Esophagus squamous epithelium (tissue), 4 donors: Measurements from ENCODE around the gene GPR12.

ENCODE experiments used
- POLR2A ChIP-seq, 4 donors: fragments of 450-650 bp; IDR thresholded peaks; one replicate each; pipeline ENCODE4 v1.6.1; 2017; ENCODE audit warnings: antibody characterized with exemption in 4 of 4, mild to moderate bottlenecking in 4 of 4, moderate library complexity in 3 of 4
- TF ChIP-seq, protein P1 (sequence below), 6 experiments: fragments of 450-650 bp in 4 of 6; fragments of 200-600 bp in 2 of 6; sonication (generic) in 2 of 6; IDR thresholded peaks; one replicate each; pipeline ENCODE4 v1.5.1; 2016 to 2019; ENCODE audit warnings: antibody characterized with exemption in 6 of 6, mild to moderate bottlenecking in 4 of 6, moderate library complexity in 4 of 6

DNA sequence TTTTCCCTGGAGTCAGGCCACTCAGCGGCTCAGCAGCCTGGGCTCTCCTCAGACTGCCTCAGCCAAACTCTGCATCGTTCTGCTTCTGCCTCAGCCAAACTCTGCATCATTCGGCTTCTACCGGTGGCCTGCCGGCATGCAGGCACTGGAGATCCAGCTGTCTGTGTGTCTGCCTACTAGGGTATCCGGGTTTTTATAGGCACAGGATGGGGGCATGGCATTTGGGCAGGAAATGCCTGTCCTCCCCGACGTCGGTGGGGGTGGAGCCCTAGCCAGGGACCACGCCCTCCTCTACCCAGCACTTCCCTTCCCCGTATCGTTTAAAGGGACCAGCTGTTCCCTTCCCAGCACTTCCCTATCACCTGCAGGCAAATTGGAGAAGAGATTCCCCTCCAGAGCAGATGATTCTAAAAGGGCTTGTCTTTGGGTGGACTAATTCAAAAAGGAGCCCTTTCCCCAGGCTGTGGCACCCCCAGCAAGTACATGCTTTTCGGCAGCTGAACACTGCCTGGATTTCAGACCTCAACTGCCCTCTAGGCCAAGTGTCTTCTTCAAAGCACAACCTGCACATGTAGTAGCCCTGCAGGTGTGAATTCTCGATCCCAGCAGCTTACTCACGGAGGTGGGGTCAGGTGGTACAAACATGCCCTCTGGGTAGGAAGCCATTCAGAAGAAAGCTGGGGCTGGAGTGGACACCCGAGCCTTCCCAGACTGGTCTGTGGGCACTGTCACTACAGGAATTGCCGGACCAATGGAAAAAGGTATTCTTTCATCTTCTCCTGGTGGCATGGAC is 25.4 kb upstream of the GPR12 start:
- TF ChIP-seq, protein P1, sequence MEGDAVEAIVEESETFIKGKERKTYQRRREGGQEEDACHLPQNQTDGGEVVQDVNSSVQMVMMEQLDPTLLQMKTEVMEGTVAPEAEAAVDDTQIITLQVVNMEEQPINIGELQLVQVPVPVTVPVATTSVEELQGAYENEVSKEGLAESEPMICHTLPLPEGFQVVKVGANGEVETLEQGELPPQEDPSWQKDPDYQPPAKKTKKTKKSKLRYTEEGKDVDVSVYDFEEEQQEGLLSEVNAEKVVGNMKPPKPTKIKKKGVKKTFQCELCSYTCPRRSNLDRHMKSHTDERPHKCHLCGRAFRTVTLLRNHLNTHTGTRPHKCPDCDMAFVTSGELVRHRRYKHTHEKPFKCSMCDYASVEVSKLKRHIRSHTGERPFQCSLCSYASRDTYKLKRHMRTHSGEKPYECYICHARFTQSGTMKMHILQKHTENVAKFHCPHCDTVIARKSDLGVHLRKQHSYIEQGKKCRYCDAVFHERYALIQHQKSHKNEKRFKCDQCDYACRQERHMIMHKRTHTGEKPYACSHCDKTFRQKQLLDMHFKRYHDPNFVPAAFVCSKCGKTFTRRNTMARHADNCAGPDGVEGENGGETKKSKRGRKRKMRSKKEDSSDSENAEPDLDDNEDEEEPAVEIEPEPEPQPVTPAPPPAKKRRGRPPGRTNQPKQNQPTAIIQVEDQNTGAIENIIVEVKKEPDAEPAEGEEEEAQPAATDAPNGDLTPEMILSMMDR (IDR thresholded peaks at IDR 0.05) = no peak
- peak in 1 of 4 donors; percentile 39 for TF ChIP-seq POLR2A (IDR thresholded peaks at IDR 0.05)
